NCI-H510A (cell line): ENCODE results near the gene RAD23A.
"Not testable (repeated sequence)": the region's sequence is repeated elsewhere in the genome, so short reads cannot be mapped to it uniquely, and the experiment has no call there.

ENCODE experiments used
- DNase-seq: peaks from one replicate; lab custom pipeline; 2025; lab: John Stamatoyannopoulos, UW

The RAD23A gene

GRCh38 chr19:12937927-12938778 is 7.5 kb upstream of the RAD23A start, which contains the start of gene CALR:
Gene CALR (plus strand): TSS chr19:12938609. CDS start chr19:12938680, 71 bp downstream.
- peak; percentile 97 for DNase-seq

GRCh38 chr19:12938779-12939601 is 6.7 kb upstream of the RAD23A start:
- DNase-seq = no peak

- no peak for DNase-seq
Measured at GRCh38 chr19:12939975-12940423, 5.7 kb upstream of the RAD23A start.

GRCh38 chr19:12940897-12941296 is 4.8 kb upstream of the RAD23A start:
- DNase-seq = no peak

GRCh38 chr19:12943437-12944044 is 2.1 kb upstream of the RAD23A start:
- no peak for DNase-seq

- DNase-seq = no peak
Measured at GRCh38 chr19:12944104-12944674, 1.5 kb upstream of the RAD23A start.

GRCh38 chr19:12946092-12946721 is 545 bp downstream of the RAD23A start:
- DNase-seq = peak; percentile 39

- DNase-seq = no peak
Measured at GRCh38 chr19:12946731-12947496, 1.3 kb downstream of the RAD23A start.

- no peak for DNase-seq
Measured at GRCh38 chr19:12947702-12948611, 2.3 kb downstream of the RAD23A start.

- DNase-seq = no peak
Measured at GRCh38 chr19:12948612-12949362, 3.1 kb downstream of the RAD23A start.

GRCh38 chr19:12949363-12950283 is 4.0 kb downstream of the RAD23A start:
- no peak for DNase-seq

GRCh38 chr19:12952050-12952449 is 6.4 kb downstream of the RAD23A start:
- not testable (repeated sequence) for DNase-seq

GRCh38 chr19:12952488-12953137 is 7.0 kb downstream of the RAD23A start:
- DNase-seq = no peak

GRCh38 chr19:12953138-12953798 is 7.6 kb downstream of the RAD23A start:
- no peak for DNase-seq

- DNase-seq = no peak
Measured at GRCh38 chr19:12953799-12954611, 8.3 kb downstream of the RAD23A start.

- DNase-seq = no peak
Measured at GRCh38 chr19:12954612-12954962, 8.9 kb downstream of the RAD23A start.
